Measurements from ENCODE around the gene GALNT18. TPM values are rescaled to one million over a fixed set of nuclear protein-coding genes. Genes with fewer than 3 reads are reported as not detected.

Gene GALNT18
- total and polyA plus RNA-seq, 2 donors (not counting 3 experiments of a cell fraction or from before 2014, with no cell fraction given), result 0.17 to 0.18 TPM

- H4K20me1 ChIP-seq (replicated peaks; ENCODE audit: control insufficient read depth, extremely low read depth, insufficient read depth, low read length), result no peaks in the 10 kb centered on the region
- H3K9me3 ChIP-seq (replicated peaks; ENCODE audit: control insufficient read depth, insufficient read depth, low read length), result no peaks in the 10 kb centered on the region
- H3K27me3 ChIP-seq (ENCODE audit: control insufficient read depth in 2 of 2, insufficient read depth in 2 of 2, low read length in 2 of 2), result peaks cover 0 to 1% of the 10 kb centered on the region in 2 experiments
- dilution Hi-C loops (cut with MboI; ENCODE audit: extremely low pct_ligation_motif_present, low sequenced_read_pairs), result no loop called here
- no peak overlapping the region for H2AFZ ChIP-seq (ENCODE audit: low read depth, low read length)
- intact Hi-C loops (cut with micrococcal nuclease), result no loop called here
- H3K79me2 ChIP-seq (ENCODE audit: control insufficient read depth, insufficient read depth, low read length), result no peaks in the 10 kb centered on the region
- DNase-seq (ENCODE audit: low read depth, low spot score) (no peak), FAIRE-seq (no peak)
- H3K27ac ChIP-seq (ENCODE audit: insufficient read depth, low read depth, low read length), result no peak overlapping the region
- H3K4me3 ChIP-seq (replicated peaks in 1 of 3; ENCODE audit: insufficient read depth in 1 of 3, low read depth in 1 of 3, low read length in 3 of 3), result no peak overlapping the region
- no peaks in the 10 kb centered on the region for H3K4me1 ChIP-seq (ENCODE audit: control insufficient read depth, extremely low read depth, insufficient read depth, low read length)
- H3K4me2 ChIP-seq (ENCODE audit: insufficient read depth, low read length), result no peak overlapping the region
- TF ChIP-seq MAX (IDR thresholded peaks at IDR 0.05; ENCODE audit: insufficient read depth, insufficient read length) (no peak), CTCF (IDR thresholded peaks at IDR 0.05; ENCODE audit: extremely low read depth in 1 of 2, insufficient read depth in 1 of 2, low read depth in 1 of 2, low read length in 2 of 2) (no peak), FOS (IDR thresholded peaks at IDR 0.05; ENCODE audit: borderline replicate concordance, insufficient read depth, low read length) (no peak), POLR2A (IDR thresholded peaks at IDR 0.05; ENCODE audit: low read depth, low read length) (no peak), JUN (IDR thresholded peaks at IDR 0.05; ENCODE audit: borderline replicate concordance, insufficient read depth, insufficient read length, low read depth) (no peak), EZH2 (IDR thresholded peaks at IDR 0.05; ENCODE audit: borderline replicate concordance, low read depth, low read length, severe bottlenecking) (no peak), GATA2 (IDR thresholded peaks at IDR 0.05; ENCODE audit: insufficient read depth, insufficient read length, low read depth, low read length) (no peak), POLR2AphosphoS5 (IDR thresholded peaks at IDR 0.05; ENCODE audit: insufficient read depth, low read depth, low read length) (no peak), MYC (IDR thresholded peaks at IDR 0.05; ENCODE audit: low read depth, low read length) (no peak)
- H3K36me3 ChIP-seq (ENCODE audit: control insufficient read depth in 2 of 2, extremely low read depth in 1 of 2, insufficient read depth in 2 of 2, low read length in 2 of 2), result no peaks in the 10 kb centered on the region
- H3K9me1 ChIP-seq (replicated peaks; ENCODE audit: control insufficient read depth, extremely low read depth, insufficient read depth, low read length), result no peaks in the 10 kb centered on the region
- ChIA-PET POLR2A (no interaction called here), CTCF (no interaction called here)
- no peak overlapping the region for H3K9ac ChIP-seq (replicated peaks; ENCODE audit: extremely low read depth, insufficient read depth, low read length)
- BruUV-seq (replicated peaks), result no TSS peak
These were observed 109.7 kb downstream of the GALNT18 start for GRCh38 chr11:11512090-11512489.

Data from endothelial cell of umbilical vein (primary cell).